ACC112 (cell line): ENCODE data around the gene SLC5A4.
"Not testable (repeated sequence)": the region's sequence is repeated elsewhere in the genome, so short reads cannot be mapped to it uniquely, and the experiment has no call there.

Experiments used
- H2AFZ ChIP-seq: fragments of 200-600 bp; sonication (generic); one replicate; pipeline ENCODE4 v1.6.0; 2017; ENCODE audit warnings: antibody characterized with exemption, low read length; ENCODE audit not compliant: unreplicated experiment
- H3K27ac ChIP-seq: fragments of 200-600 bp; sonication (generic); 2 replicates; pipeline ENCODE4 v1.5.1; 2014; ENCODE audit warnings: low read depth, mild to moderate bottlenecking, antibody characterized with exemption, low read length, moderate library complexity
- H3K27me3 ChIP-seq: fragments of 200-600 bp; sonication (generic); 2 replicates; pipeline ENCODE4 v1.6.1; 2014; ENCODE audit warnings: mild to moderate bottlenecking, antibody characterized with exemption, low read length, moderate library complexity, mixed read lengths; ENCODE audit not compliant: insufficient read depth
- H3K36me3 ChIP-seq: fragments of 200-600 bp; sonication (generic); 2 replicates; pipeline ENCODE4 v1.6.1; 2016; ENCODE audit warnings: mild to moderate bottlenecking, antibody characterized with exemption, low read length, moderate library complexity, mixed read lengths; ENCODE audit not compliant: insufficient read depth
- H3K4me1 ChIP-seq: fragments of 200-600 bp; sonication (generic); one replicate; pipeline ENCODE4 v1.6.1; 2016; ENCODE audit warnings: low read length, mixed read lengths; ENCODE audit not compliant: insufficient read depth, unreplicated experiment, control insufficient read depth
- H3K4me3 ChIP-seq: fragments of 200-600 bp; sonication (generic); 2 replicates; pipeline ENCODE4 v1.5.1; 2014; ENCODE audit warnings: mild to moderate bottlenecking, low read depth, low read length
- H3K79me2 ChIP-seq: fragments of 200-600 bp; sonication (generic); one replicate; pipeline ENCODE4 v1.6.0; 2016; ENCODE audit warnings: low read length; ENCODE audit not compliant: control insufficient read depth, unreplicated experiment, insufficient read depth

The SLC5A4 gene

DNA sequence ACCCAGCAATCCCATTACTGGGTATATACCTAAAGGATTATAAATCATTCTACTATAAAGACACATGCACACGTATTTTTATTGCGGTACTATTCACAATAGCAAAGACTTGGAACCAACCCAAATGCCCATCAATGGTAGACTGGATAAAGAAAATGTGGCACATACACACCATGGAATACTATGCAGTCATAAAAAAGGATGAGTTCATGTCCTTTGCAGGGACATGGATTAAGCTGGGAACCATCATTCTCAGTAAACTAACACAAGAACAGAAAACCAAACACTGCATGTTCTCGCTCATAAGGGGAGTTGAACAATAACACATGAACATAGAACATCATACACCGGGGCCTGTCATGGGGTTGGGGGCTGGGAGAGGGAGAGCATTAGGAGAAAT lies 8.5 kb upstream of the SLC5A4 start:
- H3K4me1 ChIP-seq, H3K27me3 ChIP-seq, H3K27ac ChIP-seq, H2AFZ ChIP-seq, H3K79me2 ChIP-seq, H3K36me3 ChIP-seq, H3K4me3 ChIP-seq: not testable (repeated sequence)

DNA sequence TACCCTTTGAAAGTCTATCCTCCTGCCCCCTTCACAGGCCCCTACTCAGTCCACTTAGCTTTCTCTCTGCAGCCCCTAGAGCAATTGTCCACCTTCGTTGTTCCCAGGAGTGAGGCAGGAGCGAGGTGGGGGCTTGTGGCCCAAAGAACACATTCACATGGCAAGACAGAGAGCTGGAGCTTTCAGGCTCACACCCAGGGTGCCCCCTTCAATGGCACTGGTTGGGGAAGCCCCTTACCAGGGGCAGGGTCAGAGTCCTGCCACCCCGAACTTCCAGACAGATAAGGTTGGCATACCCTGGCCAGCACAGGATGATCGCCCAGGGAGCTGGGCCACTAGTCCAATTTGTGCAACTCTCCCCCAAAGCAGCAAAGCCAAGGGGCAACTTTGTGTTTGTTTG lies 6.2 kb upstream of the SLC5A4 start:
- no peak overlapping the region for H3K27ac ChIP-seq
- no peaks in the 10 kb centered on the region for H3K4me1 ChIP-seq
- H3K27me3 ChIP-seq: peaks cover 7% of the 10 kb centered on the region; the same call in 1 of the 2 replicates
- no peak overlapping the region for H3K4me3 ChIP-seq
- H2AFZ ChIP-seq: no peak overlapping the region
- H3K36me3 ChIP-seq: no peaks in the 10 kb centered on the region
- no peaks in the 10 kb centered on the region for H3K79me2 ChIP-seq

DNA sequence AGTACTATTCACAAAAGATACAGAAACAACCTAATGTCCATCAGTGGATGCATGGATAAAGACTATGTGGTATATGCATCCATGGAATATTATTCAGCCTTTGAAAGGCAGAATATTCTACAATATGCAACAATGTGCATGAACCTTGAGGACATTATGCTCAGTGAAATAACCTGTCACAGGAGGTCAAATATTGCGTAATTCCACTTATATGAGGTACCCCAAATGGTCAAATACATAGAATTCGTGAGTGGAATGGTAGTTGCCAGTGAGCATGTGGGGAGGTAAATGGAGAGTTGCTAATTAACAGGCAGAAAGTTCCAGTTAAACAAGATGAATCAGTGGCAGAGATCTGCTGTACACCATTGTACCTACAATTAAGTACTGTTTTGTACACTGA lies 3.6 kb upstream of the SLC5A4 start:
- Histone ChIP-seq H3K27ac (no peak overlapping the region), H2AFZ (no peak overlapping the region), H3K27me3 (peaks cover 7% of the 10 kb centered on the region; the same call in 1 of the 2 replicates), H3K4me3 (no peak overlapping the region), H3K4me1 (no peaks in the 10 kb centered on the region), H3K36me3 (no peaks in the 10 kb centered on the region), H3K79me2 (no peaks in the 10 kb centered on the region)

DNA sequence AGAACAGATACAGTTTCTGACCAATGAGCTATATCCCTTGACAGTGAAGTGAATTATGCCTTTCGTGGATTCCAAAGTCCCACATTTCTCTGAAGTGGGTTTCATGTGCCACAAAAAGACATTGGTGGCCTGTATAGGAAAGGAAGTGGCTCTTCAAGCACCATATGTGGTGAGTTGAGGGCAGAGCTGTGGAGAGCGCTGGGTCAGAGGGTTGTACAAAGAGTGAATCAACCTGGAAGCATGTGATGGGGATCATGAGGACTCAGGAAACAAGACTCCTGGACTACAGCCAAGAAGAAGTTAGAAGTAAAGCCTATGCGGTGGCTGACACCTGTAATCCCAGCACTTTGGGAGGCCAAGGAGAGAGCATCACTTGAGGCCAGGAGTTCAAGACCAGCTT lies 579 bp upstream of the SLC5A4 start:
- Histone ChIP-seq H3K4me3 (no peak overlapping the region), H3K36me3 (no peaks in the 10 kb centered on the region), H3K4me1 (no peaks in the 10 kb centered on the region), H3K79me2 (no peaks in the 10 kb centered on the region), H3K27ac (no peak overlapping the region), H2AFZ (no peak overlapping the region), H3K27me3 (peaks cover 13% of the 10 kb centered on the region; the same call in 1 of the 2 replicates)

DNA sequence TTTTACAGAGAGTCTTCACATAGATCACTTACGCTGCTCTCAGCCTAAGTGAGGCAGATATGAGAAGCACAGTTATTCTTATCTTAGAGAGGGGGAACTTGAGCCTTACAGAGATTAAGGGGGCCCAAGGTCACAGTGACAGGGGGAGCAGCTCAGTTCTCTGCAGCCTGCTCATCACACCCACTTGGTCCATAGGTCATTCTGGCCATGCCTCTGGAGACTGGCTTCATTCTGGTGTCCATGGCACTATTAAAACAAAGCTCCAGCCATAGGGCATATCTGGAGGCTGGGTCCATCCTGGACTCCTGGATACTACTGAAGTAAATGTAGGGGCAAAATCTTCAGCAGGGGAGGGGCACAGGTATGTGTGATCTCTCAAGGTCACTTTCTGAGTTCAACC lies 5.9 kb downstream of the SLC5A4 start:
- Histone ChIP-seq H3K27me3 (peaks cover 30% of the 10 kb centered on the region), H3K4me1 (no peaks in the 10 kb centered on the region), H3K79me2 (no peaks in the 10 kb centered on the region)

DNA sequence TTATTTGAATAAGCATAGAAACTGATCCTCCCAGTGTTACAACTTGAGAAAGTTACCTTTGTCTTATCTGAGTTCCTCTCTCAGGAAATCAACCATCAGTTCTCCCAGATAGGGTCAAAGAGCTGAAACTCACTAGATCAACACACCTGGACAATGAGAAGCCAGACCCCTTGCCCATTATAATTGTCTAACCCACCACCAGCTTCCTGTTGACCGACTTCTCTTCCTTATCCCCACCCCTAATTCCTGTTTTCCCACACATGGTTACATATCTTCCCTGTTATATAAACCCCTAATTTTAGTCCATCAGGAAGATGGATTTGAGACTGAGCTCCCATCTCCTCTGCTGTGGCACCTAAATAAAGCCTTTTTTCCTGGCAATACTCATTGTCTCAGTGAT lies 6.9 kb downstream of the SLC5A4 start:
- H3K27ac ChIP-seq: no peak overlapping the region
- H3K4me1 ChIP-seq: no peaks in the 10 kb centered on the region
- H3K4me3 ChIP-seq: no peak overlapping the region
- no peaks in the 10 kb centered on the region for H3K79me2 ChIP-seq
- H2AFZ ChIP-seq: no peak overlapping the region
- no peaks in the 10 kb centered on the region for H3K36me3 ChIP-seq
- H3K27me3 ChIP-seq: peaks cover 30% of the 10 kb centered on the region

More for the DNA sequence above, 5.9 kb downstream of the SLC5A4 start:
- Histone ChIP-seq H3K36me3 (no peaks in the 10 kb centered on the region), H3K4me3 (no peak overlapping the region), H3K27ac (no peak overlapping the region), H2AFZ (no peak overlapping the region)

DNA sequence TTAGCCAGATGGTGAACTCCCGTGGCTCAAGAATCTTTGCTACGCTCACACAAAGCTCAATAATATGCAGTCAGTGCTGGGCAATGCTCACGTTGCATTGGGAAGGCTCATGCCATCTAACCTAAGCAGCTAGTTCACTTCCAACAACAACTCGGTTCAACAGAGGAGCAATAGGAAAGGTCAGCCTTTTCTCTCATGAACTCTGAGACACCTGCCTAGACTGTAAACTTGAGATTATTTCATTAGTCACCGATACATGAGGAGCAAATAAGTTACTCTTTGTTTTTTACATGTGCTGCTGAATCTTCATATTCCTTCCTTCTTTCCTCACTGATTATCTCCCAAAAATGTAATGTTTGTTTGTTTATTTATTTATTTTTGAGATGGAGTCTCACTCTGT lies 9.0 kb downstream of the SLC5A4 start:
- H3K27ac ChIP-seq: no peak overlapping the region
- H3K79me2 ChIP-seq: no peaks in the 10 kb centered on the region
- H3K36me3 ChIP-seq: no peaks in the 10 kb centered on the region
- H3K4me3 ChIP-seq: no peak overlapping the region
- H3K27me3 ChIP-seq: peaks cover 23% of the 10 kb centered on the region
- H2AFZ ChIP-seq: no peak overlapping the region
- no peaks in the 10 kb centered on the region for H3K4me1 ChIP-seq

DNA sequence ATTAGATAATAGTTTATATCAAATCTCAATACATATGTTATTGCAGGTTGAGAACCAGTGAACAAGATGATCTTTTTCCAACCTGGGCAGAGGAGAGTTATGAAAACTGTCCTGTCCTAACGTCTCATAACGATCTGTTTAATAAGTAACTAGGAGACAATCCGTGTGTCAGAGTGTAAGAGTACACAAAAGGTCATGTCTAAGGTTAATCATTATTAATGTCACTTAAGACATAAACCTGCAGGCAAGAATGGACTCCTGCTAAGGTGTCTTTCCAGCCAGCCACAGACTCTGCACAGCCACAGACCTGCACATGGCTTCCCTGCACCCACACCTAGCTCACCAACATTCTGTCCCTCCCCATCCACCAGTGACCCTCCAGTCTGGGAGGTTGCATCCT lies 10.1 kb downstream of the SLC5A4 start:
- Histone ChIP-seq H3K4me1 (no peaks in the 10 kb centered on the region), H3K27ac (no peak overlapping the region), H3K4me3 (no peak overlapping the region), H2AFZ (no peak overlapping the region), H3K79me2 (no peaks in the 10 kb centered on the region), H3K36me3 (no peaks in the 10 kb centered on the region), H3K27me3 (peaks cover 23% of the 10 kb centered on the region)

DNA sequence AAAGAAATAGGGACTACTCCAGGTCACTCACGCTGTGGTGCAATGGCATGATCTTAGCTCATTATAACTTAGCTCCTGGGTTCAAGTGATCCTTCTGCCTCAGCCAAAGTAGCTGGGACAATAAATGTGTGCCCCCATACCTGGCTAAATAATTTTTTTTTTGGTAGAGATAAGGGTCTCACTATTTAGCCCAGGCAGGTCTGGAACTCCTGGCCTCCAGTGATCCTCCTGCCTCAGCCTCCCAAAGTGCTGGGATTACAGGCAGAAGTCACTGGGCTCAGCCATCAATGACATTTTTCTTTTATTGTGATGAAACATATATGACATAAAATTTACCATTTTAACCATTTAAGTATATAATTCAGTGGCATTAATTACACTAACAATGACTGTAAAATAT lies 10.6 kb downstream of the SLC5A4 start:
- H3K79me2 ChIP-seq: no peaks in the 10 kb centered on the region
- no peaks in the 10 kb centered on the region for H3K4me1 ChIP-seq
- H3K27me3 ChIP-seq: peaks cover 23% of the 10 kb centered on the region
- H3K36me3 ChIP-seq: no peaks in the 10 kb centered on the region
- no peak overlapping the region for H3K27ac ChIP-seq
- H3K4me3 ChIP-seq: no peak overlapping the region
- no peak overlapping the region for H2AFZ ChIP-seq

DNA sequence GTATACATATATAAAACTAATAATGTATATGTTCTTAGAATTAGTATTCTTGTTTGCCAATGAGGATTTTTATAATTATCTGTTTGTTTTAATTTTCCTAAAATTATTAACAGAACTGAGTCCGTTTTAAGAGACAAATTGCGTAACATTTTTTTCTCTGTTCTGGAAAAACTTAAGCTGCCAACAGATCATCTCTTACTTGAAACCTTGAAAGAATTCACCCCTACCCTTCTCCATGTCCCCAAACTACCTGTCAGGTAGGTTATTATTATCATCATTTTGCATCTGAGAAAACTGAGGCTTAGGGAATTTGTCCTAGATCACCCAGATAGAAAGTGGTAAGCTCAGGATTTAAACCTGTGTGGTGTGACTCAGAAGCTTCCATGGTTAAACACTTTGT lies 14.7 kb downstream of the SLC5A4 start:
- H3K27me3 ChIP-seq: peaks cover 17% of the 10 kb centered on the region
- no peaks in the 10 kb centered on the region for H3K36me3 ChIP-seq
- H3K4me3 ChIP-seq: no peak overlapping the region
- H2AFZ ChIP-seq: no peak overlapping the region
- H3K79me2 ChIP-seq: no peaks in the 10 kb centered on the region
- H3K27ac ChIP-seq: no peak overlapping the region
- H3K4me1 ChIP-seq: no peaks in the 10 kb centered on the region

DNA sequence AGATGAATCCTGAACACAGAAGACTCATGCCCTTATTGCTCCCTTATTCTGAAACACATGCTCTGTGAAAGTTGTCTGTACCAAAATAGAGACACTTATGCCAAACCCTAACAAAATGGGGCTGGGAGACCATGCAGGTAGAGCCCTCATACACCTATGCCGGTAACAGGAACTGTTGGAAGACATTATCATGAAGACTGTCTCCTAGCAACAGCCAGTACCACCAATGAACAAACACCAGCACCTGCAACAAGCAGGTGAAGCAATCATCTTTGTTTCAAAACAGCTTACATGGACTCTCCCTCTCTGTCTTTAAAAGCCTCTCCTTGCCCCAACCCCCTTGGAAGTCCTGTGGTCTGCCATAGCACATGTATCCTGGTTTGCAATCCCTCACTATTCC lies 17.2 kb downstream of the SLC5A4 start:
- Histone ChIP-seq H3K27me3 (peaks cover 30% of the 10 kb centered on the region), H3K4me1 (no peaks in the 10 kb centered on the region), H3K27ac (no peak overlapping the region), H2AFZ (no peak overlapping the region), H3K79me2 (no peaks in the 10 kb centered on the region), H3K36me3 (no peaks in the 10 kb centered on the region), H3K4me3 (no peak overlapping the region)
